K562 (cell line): ENCODE results near the gene HJV. TPM values are rescaled to one million over a fixed set of nuclear protein-coding genes. Genes with fewer than 3 reads are reported as not detected.

Experiments used
- ARID1B ChIP-seq: fragments of 450-650 bp; IDR thresholded peaks from 2 replicates; pipeline ENCODE4 v1.6.1; 2016; ENCODE audit warnings: antibody characterized with exemption, mild to moderate bottlenecking, inconsistent platforms
- ARID4B ChIP-seq: sonication (generic); formaldehyde crosslinking; IDR thresholded peaks from 2 replicates; pipeline ENCODE4 v1.8.0; 2022; ENCODE audit warnings: mild to moderate bottlenecking, missing genetic modification reagents
- BRF2 ChIP-seq: IDR thresholded peaks from 3 replicates; pipeline ENCODE4 v1.6.1; 2011; ENCODE audit warnings: borderline replicate concordance, mild to moderate bottlenecking; ENCODE audit not compliant: insufficient read length, insufficient read depth
- CC2D1A ChIP-seq: fragments of 450-650 bp; IDR thresholded peaks from 2 replicates; pipeline ENCODE4 v1.6.1; 2017; ENCODE audit warnings: mild to moderate bottlenecking
- FOXK1 ChIP-seq: sonication (generic); formaldehyde crosslinking; IDR thresholded peaks from 2 replicates; pipeline ENCODE4 v1.8.0; 2022; ENCODE audit warnings: missing genetic modification reagents, mild to moderate bottlenecking, borderline replicate concordance
- HLTF ChIP-seq: fragments of 450-650 bp; IDR thresholded peaks from 2 replicates; pipeline ENCODE4 v1.6.1; 2016
- ILK ChIP-seq: fragments of 450-650 bp; IDR thresholded peaks from 2 replicates; pipeline ENCODE4 v1.6.1; 2016; ENCODE audit warnings: missing genetic modification characterization, low read depth, mild to moderate bottlenecking, missing compliant biosample characterization, moderate library complexity, borderline replicate concordance
- MCM2 ChIP-seq: fragments of 450-650 bp; IDR thresholded peaks from 2 replicates; pipeline ENCODE4 v1.6.1; 2017; ENCODE audit warnings: low read depth, mild to moderate bottlenecking
- NCOR1 ChIP-seq: fragments of 450-650 bp; IDR thresholded peaks from 2 replicates; pipeline ENCODE4 v1.6.1; 2016; ENCODE audit warnings: mild to moderate bottlenecking, moderate library complexity
- NELFE ChIP-seq: IDR thresholded peaks from 2 replicates; pipeline ENCODE4 v1.6.1; 2011; ENCODE audit warnings: mild to moderate bottlenecking; ENCODE audit not compliant: insufficient read depth, insufficient read length
- NONO ChIP-seq, 2 experiments: fragments of 200-400 bp in 1 of 2; fragments of 450-650 bp in 1 of 2; formaldehyde crosslinking in 1 of 2; IDR thresholded peaks; 2 replicates each; pipeline ENCODE4 v1.6.1; 2017; ENCODE audit warnings: low read depth in 2 of 2, mild to moderate bottlenecking in 2 of 2, moderate library complexity in 2 of 2, low read length in 1 of 2
- SMAD3 ChIP-seq: fragments of 450-650 bp; formaldehyde crosslinking; conservative IDR thresholded peaks from 2 replicates; pipeline ENCODE4 v1.4.0; 2020; ENCODE audit warnings: mild to moderate bottlenecking
- TGIF2 ChIP-seq: sonication (generic); formaldehyde crosslinking; IDR thresholded peaks from 2 replicates; pipeline ENCODE4 v1.8.1; 2022; ENCODE audit warnings: mild to moderate bottlenecking, missing genetic modification reagents, moderate library complexity
- ZBTB7A ChIP-seq: IDR thresholded peaks from 2 replicates; pipeline ENCODE4 v1.6.1; 2011; ENCODE audit warnings: low read depth, mild to moderate bottlenecking, low read length, moderate library complexity, borderline replicate concordance; ENCODE audit not compliant: control insufficient read depth
- ZNF217 ChIP-seq: sonication (generic); formaldehyde crosslinking; IDR thresholded peaks from 2 replicates; pipeline ENCODE4 v1.8.0; 2022; ENCODE audit warnings: mild to moderate bottlenecking, missing genetic modification reagents
- ZNF24 ChIP-seq: fragments of 450-650 bp; IDR thresholded peaks from 2 replicates; pipeline ENCODE4 v1.6.1; 2016
- ZNF311 ChIP-seq: fragments of 250-450 bp; sonication (Bioruptor Pico); IDR thresholded peaks from 2 replicates; pipeline ENCODE4 v1.4.0; 2020; ENCODE audit warnings: mild to moderate bottlenecking, moderate library complexity
- ZNF395 ChIP-seq: fragments of 200-800 bp; sonication (Bioruptor generic); IDR thresholded peaks from 2 replicates; pipeline ENCODE4 v1.6.1; 2017; ENCODE audit warnings: missing genetic modification characterization, missing compliant biosample characterization
- polyA plus RNA-seq, 8 experiments: library from polyadenylated mRNA; depleted of rRNA in 4 of 8; stranded (reverse) in 5 of 8; unstranded in 3 of 8; fragments of >200 nt; fragmentation: Nextera tagmentation in 2 of 8; fragmentation: Illumina TruSeq in 1 of 8; extraction: Ambion mirVana in 2 of 8; extraction: Trizol in 1 of 8; gene quantifications; 2 replicates each; pipeline versions ENCODE4 v1.2.1 to v1.2.3, GENCODE V29; 2011 to 2014; ENCODE audit warnings: inconsistent platforms in 1 of 8, missing spikeins in 1 of 8
- total RNA-seq, 7 experiments: library from RNA; depleted of rRNA in 6 of 7; stranded (reverse); fragments of >200 nt in 6 of 7; fragmentation: Illumina TruSeq in 2 of 7; extraction: Trizol in 2 of 7; gene quantifications; 2 replicates each; pipeline versions ENCODE4 v1.2.1 to v1.2.3, GENCODE V29; 2011 to 2021; ENCODE audit warnings: low replicate concordance in 1 of 7
- TF ChIP-seq, protein P1 (sequence below): fragments of 250-450 bp; sonication (Bioruptor Pico); IDR thresholded peaks from 2 replicates; pipeline ENCODE4 v1.8.0; 2021; ENCODE audit warnings: moderate library complexity, mild to moderate bottlenecking, inconsistent platforms

Gene HJV
- total and polyA plus RNA-seq, 9 of the 15 experiments (the other 6 are each of a cell fraction or from before 2014, with no cell fraction given): 1.0 to 6.6 (median 2.4) TPM

- TF ChIP-seq ARID4B (CRISPR knock-in tag): no peak
- TF ChIP-seq ZBTB7A: no peak
- no peak for TF ChIP-seq CC2D1A
- no peak for TF ChIP-seq FOXK1 (CRISPR knock-in tag)
- no peak for TF ChIP-seq ZNF24
- TF ChIP-seq NELFE: no peak
- TF ChIP-seq ARID1B: no peak
- no peak for TF ChIP-seq ILK (tag)
- TF ChIP-seq MCM2: no peak
- peak; percentile 26; the same call in 1 of the 2 replicates for TF ChIP-seq NCOR1
- no peak for TF ChIP-seq SMAD3
- TF ChIP-seq NONO (IDR thresholded peaks at IDR 0.05; ENCODE audit: low read depth in 2 of 2, low read length in 1 of 2): no peak
- no peak for TF ChIP-seq TGIF2
- TF ChIP-seq, protein P1, sequence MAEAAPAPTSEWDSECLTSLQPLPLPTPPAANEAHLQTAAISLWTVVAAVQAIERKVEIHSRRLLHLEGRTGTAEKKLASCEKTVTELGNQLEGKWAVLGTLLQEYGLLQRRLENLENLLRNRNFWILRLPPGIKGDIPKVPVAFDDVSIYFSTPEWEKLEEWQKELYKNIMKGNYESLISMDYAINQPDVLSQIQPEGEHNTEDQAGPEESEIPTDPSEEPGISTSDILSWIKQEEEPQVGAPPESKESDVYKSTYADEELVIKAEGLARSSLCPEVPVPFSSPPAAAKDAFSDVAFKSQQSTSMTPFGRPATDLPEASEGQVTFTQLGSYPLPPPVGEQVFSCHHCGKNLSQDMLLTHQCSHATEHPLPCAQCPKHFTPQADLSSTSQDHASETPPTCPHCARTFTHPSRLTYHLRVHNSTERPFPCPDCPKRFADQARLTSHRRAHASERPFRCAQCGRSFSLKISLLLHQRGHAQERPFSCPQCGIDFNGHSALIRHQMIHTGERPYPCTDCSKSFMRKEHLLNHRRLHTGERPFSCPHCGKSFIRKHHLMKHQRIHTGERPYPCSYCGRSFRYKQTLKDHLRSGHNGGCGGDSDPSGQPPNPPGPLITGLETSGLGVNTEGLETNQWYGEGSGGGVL (CRISPR knock-in tag): no peak
- TF ChIP-seq ZNF395 (CRISPR knock-in tag): 0 out of 2 replicates have a peak, but pooled peaks have one; percentile 22
- TF ChIP-seq ZNF217 (CRISPR knock-in tag): no peak
- no peak for TF ChIP-seq HLTF
- no peak for TF ChIP-seq ZNF311 (CRISPR knock-in tag)
- no peak for TF ChIP-seq BRF2
Observed at GRCh38 chr1:145990249-145990855, 31.2 kb downstream of the HJV start (continued).
